ENCODE results near the gene WNK1.

- TF ChIP-seq, protein P1, sequence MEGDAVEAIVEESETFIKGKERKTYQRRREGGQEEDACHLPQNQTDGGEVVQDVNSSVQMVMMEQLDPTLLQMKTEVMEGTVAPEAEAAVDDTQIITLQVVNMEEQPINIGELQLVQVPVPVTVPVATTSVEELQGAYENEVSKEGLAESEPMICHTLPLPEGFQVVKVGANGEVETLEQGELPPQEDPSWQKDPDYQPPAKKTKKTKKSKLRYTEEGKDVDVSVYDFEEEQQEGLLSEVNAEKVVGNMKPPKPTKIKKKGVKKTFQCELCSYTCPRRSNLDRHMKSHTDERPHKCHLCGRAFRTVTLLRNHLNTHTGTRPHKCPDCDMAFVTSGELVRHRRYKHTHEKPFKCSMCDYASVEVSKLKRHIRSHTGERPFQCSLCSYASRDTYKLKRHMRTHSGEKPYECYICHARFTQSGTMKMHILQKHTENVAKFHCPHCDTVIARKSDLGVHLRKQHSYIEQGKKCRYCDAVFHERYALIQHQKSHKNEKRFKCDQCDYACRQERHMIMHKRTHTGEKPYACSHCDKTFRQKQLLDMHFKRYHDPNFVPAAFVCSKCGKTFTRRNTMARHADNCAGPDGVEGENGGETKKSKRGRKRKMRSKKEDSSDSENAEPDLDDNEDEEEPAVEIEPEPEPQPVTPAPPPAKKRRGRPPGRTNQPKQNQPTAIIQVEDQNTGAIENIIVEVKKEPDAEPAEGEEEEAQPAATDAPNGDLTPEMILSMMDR (IDR thresholded peaks at IDR 0.05): no peak
- no peak for TF ChIP-seq POLR2A (IDR thresholded peaks at IDR 0.05)
These were observed 7.2 kb downstream of the WNK1 start for GRCh38 chr12:759628-760027.

All from heart left ventricle (tissue), 13 donors.